GM12878 (cell line): ENCODE results near the gene TMPRSS12. TPM values are rescaled to one million over a fixed set of nuclear protein-coding genes. Genes with fewer than 3 reads are reported as not detected.

Experiments used
- ATAC-seq: fragments of 200-7000 bp; cut with Tn5 transposase; 3 replicates; pipeline ENCODE4 v1.9.1; 2020; ENCODE audit warnings: mild to moderate bottlenecking, moderate library complexity
- BruUV-seq: library from RNA; stranded (reverse); fragments of 400-500 nt; replicated peaks from 2 replicates; lab custom pipeline; 2021; lab: Mats Ljungman, UMichigan
- CTCF ChIA-PET: fragments of 300-600 bp; sonication (Branson Sonifier 250); formaldehyde crosslinking; extraction: SDS; loops from one replicate; lab custom pipeline; 2021; ENCODE audit warnings: inconsistent platforms; lab: Yijun Ruan, JAX
- POLR2A ChIA-PET: fragments of 350-600 bp; formaldehyde crosslinking; extraction: SDS; loops from one replicate; lab custom pipeline; 2021; ENCODE audit warnings: inconsistent platforms; lab: Charles Lee
- RAD21 ChIA-PET: fragments of 300-600 bp; sonication (Branson Sonifier 250); formaldehyde crosslinking; loops from one replicate; lab custom pipeline; 2023; ENCODE audit warnings: antibody characterized with exemption; ENCODE audit not compliant: unreplicated experiment; lab: Charles Lee
- SMC1A ChIA-PET: fragments of 300-600 bp; sonication (Branson Sonifier 250); formaldehyde crosslinking; loops from one replicate; lab custom pipeline; 2023; ENCODE audit not compliant: unreplicated experiment, uncharacterized antibody; lab: Charles Lee
- DNase-seq: peaks from one replicate; pipeline ENCODE4 v3.0.0-alpha.2; 2011; ENCODE audit warnings: low read depth, low spot score
- FAIRE-seq: peaks from 3 replicates; lab custom pipeline; 2011; peaks lifted over from hg19 to GRCh38; lab: Jason Lieb, UNC
- H2AFZ ChIP-seq: 2 replicates; pipeline ENCODE4 v1.6.0; 2011; ENCODE audit warnings: low read depth, low read length, control low read depth; ENCODE audit not compliant: control insufficient read depth
- H3K27ac ChIP-seq: 2 replicates; pipeline ENCODE4 v1.5.1; 2011; ENCODE audit warnings: control low read depth; ENCODE audit not compliant: control insufficient read depth, insufficient read depth
- H3K27me3 ChIP-seq, 2 experiments: replicated peaks in 1 of 2; 2 replicates each; pipeline versions ENCODE4 v1.6.0 to v1.6.1; 2011; ENCODE audit warnings: low read length in 1 of 2; ENCODE audit not compliant: control insufficient read depth in 2 of 2, insufficient read depth in 2 of 2
- H3K36me3 ChIP-seq, 2 experiments: 2 replicates each; pipeline ENCODE4 v1.5.1; 2011; ENCODE audit warnings: low read length in 1 of 2; ENCODE audit not compliant: control insufficient read depth in 2 of 2, insufficient read depth in 2 of 2
- H3K4me1 ChIP-seq: 2 replicates; pipeline ENCODE4 v1.6.1; 2011; ENCODE audit warnings: mild to moderate bottlenecking, low read length, moderate library complexity, mixed read lengths; ENCODE audit not compliant: control insufficient read depth, insufficient read depth
- H3K4me2 ChIP-seq: 2 replicates; pipeline ENCODE4 v1.6.0; 2011; ENCODE audit warnings: control low read depth; ENCODE audit not compliant: control insufficient read depth, insufficient read depth
- H3K4me3 ChIP-seq: fragments of 200-600 bp; sonication (generic); 2 replicates; pipeline ENCODE4 v1.5.1; 2016
- H3K79me2 ChIP-seq: 2 replicates; pipeline ENCODE4 v1.6.0; 2011; ENCODE audit warnings: low read length; ENCODE audit not compliant: control insufficient read depth, insufficient read depth
- H3K9ac ChIP-seq: 2 replicates; pipeline ENCODE4 v1.8.0; 2011; ENCODE audit warnings: low read length, control low read depth, mixed read lengths; ENCODE audit not compliant: control insufficient read depth, insufficient read depth
- H3K9me3 ChIP-seq: replicated peaks from 3 replicates; pipeline ENCODE4 v1.5.1; 2011; ENCODE audit warnings: mild to moderate bottlenecking, low read length; ENCODE audit not compliant: control insufficient read depth, insufficient read depth
- H4K20me1 ChIP-seq: 2 replicates; pipeline ENCODE4 v1.6.0; 2011; ENCODE audit not compliant: control insufficient read depth, insufficient read depth
- BMI1 ChIP-seq: fragments of 450-650 bp; IDR thresholded peaks from 2 replicates; pipeline ENCODE4 v1.6.1; 2016; ENCODE audit warnings: mild to moderate bottlenecking, moderate library complexity, borderline replicate concordance
- ESRRA ChIP-seq: IDR thresholded peaks from 2 replicates; pipeline ENCODE4 v1.6.1; 2012; ENCODE audit warnings: mild to moderate bottlenecking, low read length, improper control_type of control experiment
- HCFC1 ChIP-seq: fragments of 150-350 bp; IDR thresholded peaks from 2 replicates; pipeline ENCODE4 v1.6.1; 2014; ENCODE audit warnings: low read length
- HDAC6 ChIP-seq: fragments of 200-600 bp; sonication (generic); IDR thresholded peaks from one replicate; pipeline ENCODE4 v1.8.0; 2017; ENCODE audit warnings: antibody characterized with exemption; ENCODE audit not compliant: unreplicated experiment
- MAX ChIP-seq: IDR thresholded peaks from 2 replicates; pipeline ENCODE4 v1.6.1; 2012; ENCODE audit warnings: low read depth, low read length, improper control_type of control experiment
- MTA3 ChIP-seq: IDR thresholded peaks from 2 replicates; pipeline ENCODE4 v1.6.1; 2012; ENCODE audit warnings: low read length, inconsistent platforms, borderline replicate concordance
- NBN ChIP-seq: fragments of 450-650 bp; IDR thresholded peaks from 2 replicates; pipeline ENCODE4 v1.6.1; 2016
- NFXL1 ChIP-seq: fragments of 450-650 bp; IDR thresholded peaks from 2 replicates; pipeline ENCODE4 v1.6.1; 2017; ENCODE audit warnings: antibody characterized with exemption, mild to moderate bottlenecking, borderline replicate concordance
- PML ChIP-seq: IDR thresholded peaks from 2 replicates; pipeline ENCODE4 v1.6.1; 2012; ENCODE audit warnings: low read length, inconsistent platforms
- SIX5 ChIP-seq: IDR thresholded peaks from 2 replicates; pipeline ENCODE4 v1.6.1; 2011; ENCODE audit warnings: mild to moderate bottlenecking, low read depth, low read length, moderate library complexity; ENCODE audit not compliant: severe bottlenecking
- SKIL ChIP-seq: fragments of 450-650 bp; IDR thresholded peaks from 2 replicates; pipeline ENCODE4 v1.6.1; 2017; ENCODE audit warnings: mild to moderate bottlenecking, low read depth, inconsistent platforms; ENCODE audit not compliant: poor library complexity, severe bottlenecking
- SMAD1 ChIP-seq: fragments of 450-650 bp; IDR thresholded peaks from 2 replicates; pipeline ENCODE4 v1.6.1; 2018; ENCODE audit warnings: mild to moderate bottlenecking, low read depth; ENCODE audit not compliant: partially characterized antibody
- ZSCAN29 ChIP-seq: fragments of 450-650 bp; IDR thresholded peaks from 2 replicates; pipeline ENCODE4 v1.6.1; 2017; ENCODE audit warnings: mild to moderate bottlenecking, moderate library complexity
- WGBS: methylation state at CpG from one replicate; pipeline ENCODE4 v1.1.6; 2016; ENCODE audit warnings: low lambda C conversion rate; ENCODE audit not compliant: insufficient replicate concordance, insufficient coverage; ENCODE audit errors: missing lambda C conversion rate; 5-methylcytosine and 5-hydroxymethylcytosine counted together
- in situ Hi-C: fragments of 300-500 bp; cut with MboI; formaldehyde crosslinking; loops from 9 replicates; pipeline ENCODE4 v1.14.3; 2018; ENCODE audit warnings: mixed read lengths
- intact Hi-C: fragments of 100-400 bp; cut with micrococcal nuclease; formaldehyde crosslinking; loops from one replicate; pipeline ENCODE4 v1.14.2; 2022; ENCODE audit not compliant: unreplicated experiment
- polyA plus RNA-seq, 11 experiments: library from polyadenylated mRNA; depleted of rRNA in 4 of 11; unstranded in 6 of 11; stranded (reverse) in 5 of 11; fragments of >200 nt; fragmentation: Nextera tagmentation in 4 of 11; fragmentation: Illumina TruSeq in 1 of 11; extraction: Ambion mirVana in 4 of 11; extraction: Trizol in 1 of 11; gene quantifications; 1 replicate in 1 of 11; 2 replicates in 10 of 11; pipeline versions ENCODE4 v1.2.1 to v1.2.3, GENCODE V29; 2011 to 2016; ENCODE audit warnings: inconsistent platforms in 2 of 11, missing spikeins in 2 of 11, low read depth in 1 of 11
- total RNA-seq, 4 experiments: library from RNA; depleted of rRNA in 3 of 4; stranded (reverse); fragments of >200 nt in 3 of 4; fragmentation: Illumina TruSeq in 1 of 4; extraction: Trizol in 1 of 4; gene quantifications; 2 replicates each; pipeline versions ENCODE4 v1.2.1 to v1.2.3, GENCODE V29; 2013 to 2021
- TF ChIP-seq, protein P1 (sequence below): fragments of 150-350 bp; IDR thresholded peaks from 2 replicates; pipeline ENCODE4 v1.6.1; 2014; ENCODE audit warnings: mild to moderate bottlenecking, low read depth, low read length
- TF ChIP-seq, protein P2 (sequence below): fragments of 450-650 bp; IDR thresholded peaks from 2 replicates; pipeline ENCODE4 v1.6.1; 2017; ENCODE audit warnings: borderline replicate concordance
- TF ChIP-seq, protein P3 (sequence below): fragments of 450-650 bp; IDR thresholded peaks from 2 replicates; pipeline ENCODE4 v1.6.1; 2017; ENCODE audit warnings: mild to moderate bottlenecking, moderate library complexity

The TMPRSS12 gene
- total and polyA plus RNA-seq, 10 of the 15 experiments (the other 5 are each of a cell fraction or from before 2014, with no cell fraction given): not detected

DNA sequence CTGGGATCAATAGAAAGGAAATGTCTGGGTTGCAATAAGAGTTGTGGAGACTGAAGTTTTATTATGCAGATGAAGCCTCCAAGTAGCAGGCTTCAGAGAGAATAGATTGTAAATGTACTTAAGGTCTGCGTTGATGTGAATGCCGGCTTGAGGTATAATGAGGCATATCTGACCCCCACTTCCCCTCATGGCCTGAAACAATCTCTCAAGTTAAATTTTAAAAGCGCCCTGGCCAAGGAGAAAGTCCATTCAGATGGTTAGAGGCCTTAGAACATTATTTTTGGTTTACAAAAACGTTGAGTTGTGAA is 81.4 kb downstream of the TMPRSS12 start:
- FAIRE-seq: no peak
- TF ChIP-seq BMI1 (no peak), PML (peak; percentile 35; the same call in 1 of the 2 replicates), HCFC1 (no peak), SIX5 (no peak), NFXL1 (no peak), ESRRA (no peak), SMAD1 (no peak), MAX (0 out of 2 replicates have a peak, but pooled peaks have one; percentile 53), HDAC6 (no peak), NBN (0 out of 2 replicates have a peak, but pooled peaks have one; percentile 62), SKIL (no peak), ZSCAN29 (no peak), MTA3 (no peak)
- TF ChIP-seq, protein P1, sequence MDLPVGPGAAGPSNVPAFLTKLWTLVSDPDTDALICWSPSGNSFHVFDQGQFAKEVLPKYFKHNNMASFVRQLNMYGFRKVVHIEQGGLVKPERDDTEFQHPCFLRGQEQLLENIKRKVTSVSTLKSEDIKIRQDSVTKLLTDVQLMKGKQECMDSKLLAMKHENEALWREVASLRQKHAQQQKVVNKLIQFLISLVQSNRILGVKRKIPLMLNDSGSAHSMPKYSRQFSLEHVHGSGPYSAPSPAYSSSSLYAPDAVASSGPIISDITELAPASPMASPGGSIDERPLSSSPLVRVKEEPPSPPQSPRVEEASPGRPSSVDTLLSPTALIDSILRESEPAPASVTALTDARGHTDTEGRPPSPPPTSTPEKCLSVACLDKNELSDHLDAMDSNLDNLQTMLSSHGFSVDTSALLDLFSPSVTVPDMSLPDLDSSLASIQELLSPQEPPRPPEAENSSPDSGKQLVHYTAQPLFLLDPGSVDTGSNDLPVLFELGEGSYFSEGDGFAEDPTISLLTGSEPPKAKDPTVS: no peak
- TF ChIP-seq, protein P2, sequence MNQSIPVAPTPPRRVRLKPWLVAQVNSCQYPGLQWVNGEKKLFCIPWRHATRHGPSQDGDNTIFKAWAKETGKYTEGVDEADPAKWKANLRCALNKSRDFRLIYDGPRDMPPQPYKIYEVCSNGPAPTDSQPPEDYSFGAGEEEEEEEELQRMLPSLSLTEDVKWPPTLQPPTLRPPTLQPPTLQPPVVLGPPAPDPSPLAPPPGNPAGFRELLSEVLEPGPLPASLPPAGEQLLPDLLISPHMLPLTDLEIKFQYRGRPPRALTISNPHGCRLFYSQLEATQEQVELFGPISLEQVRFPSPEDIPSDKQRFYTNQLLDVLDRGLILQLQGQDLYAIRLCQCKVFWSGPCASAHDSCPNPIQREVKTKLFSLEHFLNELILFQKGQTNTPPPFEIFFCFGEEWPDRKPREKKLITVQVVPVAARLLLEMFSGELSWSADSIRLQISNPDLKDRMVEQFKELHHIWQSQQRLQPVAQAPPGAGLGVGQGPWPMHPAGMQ: no peak
- TF ChIP-seq, protein P3, sequence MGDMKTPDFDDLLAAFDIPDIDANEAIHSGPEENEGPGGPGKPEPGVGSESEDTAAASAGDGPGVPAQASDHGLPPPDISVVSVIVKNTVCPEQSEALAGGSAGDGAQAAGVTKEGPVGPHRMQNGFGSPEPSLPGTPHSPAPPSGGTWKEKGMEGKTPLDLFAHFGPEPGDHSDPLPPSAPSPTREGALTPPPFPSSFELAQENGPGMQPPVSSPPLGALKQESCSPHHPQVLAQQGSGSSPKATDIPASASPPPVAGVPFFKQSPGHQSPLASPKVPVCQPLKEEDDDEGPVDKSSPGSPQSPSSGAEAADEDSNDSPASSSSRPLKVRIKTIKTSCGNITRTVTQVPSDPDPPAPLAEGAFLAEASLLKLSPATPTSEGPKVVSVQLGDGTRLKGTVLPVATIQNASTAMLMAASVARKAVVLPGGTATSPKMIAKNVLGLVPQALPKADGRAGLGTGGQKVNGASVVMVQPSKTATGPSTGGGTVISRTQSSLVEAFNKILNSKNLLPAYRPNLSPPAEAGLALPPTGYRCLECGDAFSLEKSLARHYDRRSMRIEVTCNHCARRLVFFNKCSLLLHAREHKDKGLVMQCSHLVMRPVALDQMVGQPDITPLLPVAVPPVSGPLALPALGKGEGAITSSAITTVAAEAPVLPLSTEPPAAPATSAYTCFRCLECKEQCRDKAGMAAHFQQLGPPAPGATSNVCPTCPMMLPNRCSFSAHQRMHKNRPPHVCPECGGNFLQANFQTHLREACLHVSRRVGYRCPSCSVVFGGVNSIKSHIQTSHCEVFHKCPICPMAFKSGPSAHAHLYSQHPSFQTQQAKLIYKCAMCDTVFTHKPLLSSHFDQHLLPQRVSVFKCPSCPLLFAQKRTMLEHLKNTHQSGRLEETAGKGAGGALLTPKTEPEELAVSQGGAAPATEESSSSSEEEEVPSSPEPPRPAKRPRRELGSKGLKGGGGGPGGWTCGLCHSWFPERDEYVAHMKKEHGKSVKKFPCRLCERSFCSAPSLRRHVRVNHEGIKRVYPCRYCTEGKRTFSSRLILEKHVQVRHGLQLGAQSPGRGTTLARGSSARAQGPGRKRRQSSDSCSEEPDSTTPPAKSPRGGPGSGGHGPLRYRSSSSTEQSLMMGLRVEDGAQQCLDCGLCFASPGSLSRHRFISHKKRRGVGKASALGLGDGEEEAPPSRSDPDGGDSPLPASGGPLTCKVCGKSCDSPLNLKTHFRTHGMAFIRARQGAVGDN: no peak

More for the DNA sequence above, 81.4 kb downstream of the TMPRSS12 start:
- no peak overlapping the region for H2AFZ ChIP-seq
- no peaks in the 10 kb centered on the region; the same call in 2 of the 3 replicates for H3K9me3 ChIP-seq
- peak overlapping the region; percentile 19 for H3K9ac ChIP-seq
- 0 out of 2 replicates have a peak overlapping the region, but pooled peaks have one; percentile 28 for H3K4me3 ChIP-seq
- peak overlapping the region; percentile 59 for H3K27ac ChIP-seq
- H3K79me2 ChIP-seq: no peaks in the 10 kb centered on the region
- in situ Hi-C loops: no loop called here
- BruUV-seq: no TSS peak
- ChIA-PET POLR2A (no interaction called here), RAD21 (interaction anchor here (0.7 to 1.6 kb wide), 3 partner anchors 10 to 417 kb away, joined by 3 to 5 read pairs (median 3); no protein-coding TSS in a partner anchor), SMC1A (interaction anchor here (1.1 to 2.5 kb wide), 4 partner anchors 9 to 417 kb away, joined by 3 to 10 read pairs (median 6); no protein-coding TSS in a partner anchor), CTCF (interaction anchor here (0.8 to 2.0 kb wide), 3 partner anchors 63 to 159 kb away, joined by 3 to 12 read pairs (median 8); no protein-coding TSS in a partner anchor)
- H3K4me1 ChIP-seq: peaks cover 27% of the 10 kb centered on the region
- H3K4me2 ChIP-seq: peak overlapping the region; percentile 78
- ATAC-seq: no peak; the same call in 2 of the 3 replicates
- no peak for DNase-seq
- no peaks in the 10 kb centered on the region for H3K27me3 ChIP-seq
- no peaks in the 10 kb centered on the region for H3K36me3 ChIP-seq
- no peaks in the 10 kb centered on the region for H4K20me1 ChIP-seq
- 0% methylated on average over 4 of the region's 4 CpGs for WGBS
- intact Hi-C loops: no loop called here
